ENCODE measurements around the gene FCGR1A.
"Not testable (repeated sequence)": the region's sequence is repeated elsewhere in the genome, so short reads cannot be mapped to it uniquely, and the experiment has no call there.

- not testable (repeated sequence) for TF ChIP-seq CTCF, EZH2 (IDR thresholded peaks at IDR 0.05)
Observed at GRCh38 chr1:149810697-149811405, 28.4 kb downstream of the FCGR1A start.
